Testis (tissue), 3 donors: ENCODE data around the gene CSNK1A1L. TPM values are rescaled to one million over a fixed set of nuclear protein-coding genes. Genes with fewer than 3 reads are reported as not detected.

Experiments used
- DNase-seq: peaks from one replicate; pipeline ENCODE4 v3.0.0-alpha.2; 2019
- H3K27ac ChIP-seq, 2 donors: fragments of 200-600 bp; sonication (generic); one replicate each; pipeline ENCODE4 v1.5.1; 2019
- H3K27me3 ChIP-seq: fragments of 200-600 bp; sonication (generic); one replicate; pipeline ENCODE4 v1.5.1; 2019
- H3K36me3 ChIP-seq: fragments of 200-600 bp; sonication (generic); one replicate; pipeline ENCODE4 v1.5.1; 2017; ENCODE audit warnings: low read depth; ENCODE audit errors: missing control alignments
- H3K4me1 ChIP-seq: fragments of 200-600 bp; sonication (generic); one replicate; pipeline ENCODE4 v1.5.1; 2019
- H3K4me3 ChIP-seq, 2 donors: fragments of 200-600 bp; sonication (generic); one replicate each; pipeline ENCODE4 v1.5.1; 2017 to 2019
- H3K9me3 ChIP-seq: fragments of 200-600 bp; sonication (generic); one replicate; pipeline ENCODE4 v1.5.1; 2017
- POLR2A ChIP-seq: fragments of 450-650 bp; IDR thresholded peaks from one replicate; pipeline ENCODE4 v1.6.1; 2017; ENCODE audit warnings: antibody characterized with exemption, mild to moderate bottlenecking, moderate library complexity
- WGBS, 2 donors: methylation state at CpG; one replicate each; pipeline ENCODE4 v1.1.5; 2018; 5-methylcytosine and 5-hydroxymethylcytosine counted together
- intact Hi-C: fragments of 100-400 bp; cut with DNase I; formaldehyde crosslinking; loops from one replicate; pipeline ENCODE4 v1.15.1; 2023; ENCODE audit warnings: low total_unique reads
- polyA plus RNA-seq: library from polyadenylated mRNA; stranded (reverse); fragments of 350-450 nt; fragmentation: Illumina TruSeq; extraction: RNeasy Lipid Tissue Mini Kit (QIAGEN cat#74804); gene quantifications from one replicate; pipeline ENCODE4 v1.2.3, GENCODE V29; 2014; ENCODE audit warnings: low read depth, low replicate concordance; ENCODE audit not compliant: insufficient read depth
- total RNA-seq, 2 donors: library from RNA; depleted of rRNA; stranded (reverse); fragments of >200 nt; gene quantifications; one replicate each; pipeline ENCODE4 v1.2.3, GENCODE V29; 2016
- TF ChIP-seq, protein P1 (sequence below), 3 experiments: fragments of 450-650 bp in 2 of 3; fragments of 200-600 bp in 1 of 3; sonication (generic) in 1 of 3; IDR thresholded peaks; one replicate each; pipeline ENCODE4 v1.5.1; 2016 to 2019; ENCODE audit warnings: antibody characterized with exemption in 3 of 3, mild to moderate bottlenecking in 2 of 3, moderate library complexity in 1 of 3

CSNK1A1L gene
- total and polyA plus RNA-seq, 3 donors from 2014 or later: 5.1 to 9.2 (median 6.9) TPM

DNA sequence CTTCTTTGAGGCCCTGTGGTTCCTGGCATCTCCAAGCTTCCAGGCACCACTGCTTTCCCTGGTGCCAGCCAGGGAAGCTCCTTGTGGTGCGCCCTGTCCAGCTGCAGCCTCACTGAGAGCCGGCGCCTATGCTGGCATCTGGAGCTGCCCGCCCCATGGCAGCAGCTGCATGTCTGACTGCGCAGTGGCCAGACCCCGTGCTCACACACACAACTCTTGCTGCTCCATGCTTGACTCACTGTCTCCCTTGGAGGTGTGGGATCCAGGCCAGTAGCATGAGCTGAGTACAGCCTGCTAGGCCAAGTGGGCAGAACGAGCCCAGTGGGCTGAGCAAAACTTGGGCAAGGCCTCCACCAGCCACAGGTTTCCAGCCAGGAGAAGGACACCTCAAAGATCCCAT, 34.5 kb downstream of the CSNK1A1L start:
- intact Hi-C loops: no loop called here
- H3K4me3 ChIP-seq: no peak overlapping the region
- H3K4me1 ChIP-seq: no peaks in the 10 kb centered on the region
- WGBS, 2 donors: 92 to 97% methylated on average over 5 to 7 of the region's 7 CpGs
- H3K36me3 ChIP-seq: no peaks in the 10 kb centered on the region
- H3K27me3 ChIP-seq: no peaks in the 10 kb centered on the region
- no peaks in the 10 kb centered on the region for H3K9me3 ChIP-seq
- no peak for DNase-seq
- H3K27ac ChIP-seq: no peak overlapping the region
- no peak for TF ChIP-seq POLR2A
- TF ChIP-seq, protein P1, sequence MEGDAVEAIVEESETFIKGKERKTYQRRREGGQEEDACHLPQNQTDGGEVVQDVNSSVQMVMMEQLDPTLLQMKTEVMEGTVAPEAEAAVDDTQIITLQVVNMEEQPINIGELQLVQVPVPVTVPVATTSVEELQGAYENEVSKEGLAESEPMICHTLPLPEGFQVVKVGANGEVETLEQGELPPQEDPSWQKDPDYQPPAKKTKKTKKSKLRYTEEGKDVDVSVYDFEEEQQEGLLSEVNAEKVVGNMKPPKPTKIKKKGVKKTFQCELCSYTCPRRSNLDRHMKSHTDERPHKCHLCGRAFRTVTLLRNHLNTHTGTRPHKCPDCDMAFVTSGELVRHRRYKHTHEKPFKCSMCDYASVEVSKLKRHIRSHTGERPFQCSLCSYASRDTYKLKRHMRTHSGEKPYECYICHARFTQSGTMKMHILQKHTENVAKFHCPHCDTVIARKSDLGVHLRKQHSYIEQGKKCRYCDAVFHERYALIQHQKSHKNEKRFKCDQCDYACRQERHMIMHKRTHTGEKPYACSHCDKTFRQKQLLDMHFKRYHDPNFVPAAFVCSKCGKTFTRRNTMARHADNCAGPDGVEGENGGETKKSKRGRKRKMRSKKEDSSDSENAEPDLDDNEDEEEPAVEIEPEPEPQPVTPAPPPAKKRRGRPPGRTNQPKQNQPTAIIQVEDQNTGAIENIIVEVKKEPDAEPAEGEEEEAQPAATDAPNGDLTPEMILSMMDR (IDR thresholded peaks at IDR 0.05): no peak

DNA sequence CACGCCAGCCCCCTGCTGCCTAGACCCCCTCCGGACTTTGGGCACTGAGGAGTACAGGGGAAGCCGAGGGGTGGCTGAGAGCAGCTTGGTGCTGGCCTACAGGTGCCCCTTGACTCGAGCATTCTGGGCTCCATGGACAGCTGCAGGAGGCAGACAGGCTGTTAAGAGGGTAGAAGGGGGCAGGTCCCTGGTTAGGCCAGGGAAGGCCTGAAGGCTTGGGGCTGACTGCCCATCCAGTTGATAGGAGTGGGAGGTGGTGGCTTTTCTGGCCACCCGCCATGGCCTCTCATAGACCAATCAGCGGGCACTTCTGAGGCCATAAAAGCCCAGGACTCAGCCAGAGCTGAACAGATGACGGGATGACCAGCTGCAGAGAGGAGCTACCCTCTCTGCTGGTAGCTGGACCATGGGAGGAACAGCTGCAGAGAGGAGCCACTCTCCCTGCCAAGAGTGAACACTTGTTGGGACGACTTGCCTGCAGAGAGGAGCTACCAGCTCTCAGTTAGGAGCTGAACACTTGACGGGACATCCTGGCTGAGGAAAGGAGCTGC, 35.2 kb downstream of the CSNK1A1L start:
- Histone ChIP-seq H3K27me3 (no peaks in the 10 kb centered on the region), H3K4me1 (no peaks in the 10 kb centered on the region), H3K27ac (no peak overlapping the region), H3K4me3 (peak overlapping the region in 1 of 2 donors; percentile 45), H3K9me3 (no peaks in the 10 kb centered on the region), H3K36me3 (no peaks in the 10 kb centered on the region)
- no peak for DNase-seq
- TF ChIP-seq, protein P1 (IDR thresholded peaks at IDR 0.05): no peak
- no peak for TF ChIP-seq POLR2A
- WGBS, 2 donors: 58 to 76% methylated on average over 9 of the region's 9 CpGs
- intact Hi-C loops: no loop called here

DNA sequence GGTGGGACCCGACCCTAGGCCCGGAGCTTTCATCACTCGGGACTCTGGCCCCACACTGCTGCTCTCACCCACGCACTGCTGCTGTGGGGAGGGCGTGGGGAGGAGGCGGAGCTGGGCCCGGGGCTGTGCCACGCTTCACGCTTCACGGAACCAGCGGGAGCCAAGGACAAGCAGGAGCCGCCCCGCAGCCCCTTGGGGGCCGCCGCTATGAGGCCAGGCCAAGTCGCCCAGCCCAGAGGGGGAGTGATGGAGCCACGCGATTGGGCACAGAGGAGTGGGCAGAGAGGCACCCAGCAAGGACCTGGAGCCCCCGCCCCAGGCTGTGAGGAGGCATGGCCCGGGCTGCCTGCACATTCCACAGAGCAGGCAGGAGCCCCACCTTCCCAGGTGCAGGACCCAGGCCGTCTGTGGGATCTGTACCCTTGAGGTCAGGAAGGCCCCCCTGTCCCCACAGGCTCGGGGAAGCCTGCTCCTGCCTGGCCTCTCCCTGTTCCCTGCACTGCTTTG, 35.8 kb downstream of the CSNK1A1L start:
- no peaks in the 10 kb centered on the region for H3K27me3 ChIP-seq
- 82% methylated on average over 22 of the region's 22 CpGs; no CpG with 5 or more reads in 1 of the 2 donors for WGBS, 2 donors
- no peaks in the 10 kb centered on the region for H3K9me3 ChIP-seq
- H3K4me3 ChIP-seq: peak overlapping the region; percentile 9 to 45
- no peaks in the 10 kb centered on the region for H3K4me1 ChIP-seq
- intact Hi-C loops: no loop called here
- no peak overlapping the region for H3K27ac ChIP-seq
- TF ChIP-seq, protein P1 (IDR thresholded peaks at IDR 0.05): no peak
- TF ChIP-seq POLR2A: no peak
- no peaks in the 10 kb centered on the region for H3K36me3 ChIP-seq
- no peak for DNase-seq

DNA sequence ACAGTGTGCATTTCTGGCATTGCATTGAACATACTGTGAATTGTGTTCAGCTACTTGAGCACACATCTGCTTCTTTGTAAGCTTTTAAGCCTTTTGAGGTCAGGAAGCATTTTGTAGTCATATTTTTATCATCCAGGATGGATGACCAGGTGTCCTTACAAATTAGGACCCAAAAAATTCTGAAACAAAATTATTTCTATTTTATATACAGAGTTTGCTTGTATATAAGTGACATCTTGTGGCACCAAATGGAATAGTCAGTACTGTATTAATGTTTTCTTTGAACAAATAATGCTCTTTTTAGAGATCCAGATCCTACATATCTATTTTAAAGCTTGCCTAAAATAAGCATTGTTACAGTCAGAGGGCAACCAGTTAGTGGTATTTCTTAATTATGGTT, 36.5 kb downstream of the CSNK1A1L start:
- Histone ChIP-seq H3K4me1 (no peaks in the 10 kb centered on the region), H3K27me3 (no peaks in the 10 kb centered on the region), H3K36me3 (no peaks in the 10 kb centered on the region), H3K27ac (no peak overlapping the region), H3K9me3 (no peaks in the 10 kb centered on the region), H3K4me3 (no peak overlapping the region)
- no peak for DNase-seq
- TF ChIP-seq, protein P1 (IDR thresholded peaks at IDR 0.05): peak in 1 of 3 experiments; percentile 14
- no peak for TF ChIP-seq POLR2A
- intact Hi-C loops: no loop called here

DNA sequence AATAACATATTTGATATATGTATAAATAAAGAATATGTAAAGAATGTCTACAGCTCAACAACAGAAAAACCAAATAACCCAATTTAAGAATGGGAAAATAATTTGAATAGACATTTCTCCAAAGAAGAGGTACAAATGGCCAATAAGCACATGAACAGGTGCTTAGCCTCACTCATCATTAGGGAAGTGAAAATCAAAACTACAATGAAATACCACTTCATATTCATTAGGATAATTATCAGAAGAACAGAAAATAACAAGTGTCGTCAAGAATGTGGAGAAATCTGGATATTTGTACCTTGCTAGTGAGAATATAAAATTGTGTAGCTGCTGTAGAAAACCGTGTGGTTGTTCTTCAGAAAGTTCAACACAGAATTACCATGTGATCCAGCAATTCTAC, 37.6 kb downstream of the CSNK1A1L start:
- H3K36me3 ChIP-seq: no peaks in the 10 kb centered on the region
- H3K4me1 ChIP-seq: no peaks in the 10 kb centered on the region
- H3K27me3 ChIP-seq: no peaks in the 10 kb centered on the region
- H3K27ac ChIP-seq: no peak overlapping the region
- WGBS, 2 donors: 81 to 88% methylated on average over 2 of the region's 2 CpGs
- no peak overlapping the region for H3K4me3 ChIP-seq
- no peak for DNase-seq
- TF ChIP-seq, protein P1 (IDR thresholded peaks at IDR 0.05): no peak
- no peak for TF ChIP-seq POLR2A
- intact Hi-C loops: no loop called here
- no peaks in the 10 kb centered on the region for H3K9me3 ChIP-seq
